Measurements from ENCODE around the gene TRPM3. TPM values are rescaled to one million over a fixed set of nuclear protein-coding genes. Genes with fewer than 3 reads are reported as not detected.
A peak's percentile ranks its signal among the peaks of the same experiment; 100 is the strongest.

Gene TRPM3
- total and polyA plus RNA-seq, 4 donors: 0.07 to 0.89 (median 0.67) TPM

- no peak for DNase-seq (ENCODE audit: low spot score)
- H3K9ac ChIP-seq (ENCODE audit: low read depth in 1 of 2, low read length in 2 of 2): no peak overlapping the region
- no peaks in the 10 kb centered on the region for H3K27me3 ChIP-seq (ENCODE audit: control insufficient read depth in 4 of 4, insufficient read depth in 4 of 4, low read length in 3 of 4)
- WGBS: 30% methylated on average over 4 of the region's 4 CpGs
- no peak overlapping the region for H3K4me3 ChIP-seq (ENCODE audit: low read depth in 1 of 3, low read length in 3 of 3)
- no peaks in the 10 kb centered on the region for H3K9me3 ChIP-seq (ENCODE audit: control insufficient read depth in 4 of 4, low read length in 3 of 4)
- H3K4me1 ChIP-seq (ENCODE audit: control insufficient read depth in 4 of 4, insufficient read depth in 4 of 4, low read length in 3 of 4): peaks cover 3 to 34% (median 21%) of the 10 kb centered on the region in 4 donors
- peak; percentile 92 for TF ChIP-seq YY1 (IDR thresholded peaks at IDR 0.05)
- TF ChIP-seq JUND (IDR thresholded peaks at IDR 0.05): no peak
- TF ChIP-seq FOXA1 (IDR thresholded peaks at IDR 0.05): no peak
- TF ChIP-seq TAF1 (conservative IDR thresholded peaks at IDR 0.05): no peak
- no peak for TF ChIP-seq RAD21 (IDR thresholded peaks at IDR 0.05)
- TF ChIP-seq HNF4A (conservative IDR thresholded peaks at IDR 0.05): peak in 1 of 2 donors; percentile 40
- TF ChIP-seq EGR1 (IDR thresholded peaks at IDR 0.05; ENCODE audit: low read depth in 2 of 2): no peak
- TF ChIP-seq, protein P1, sequence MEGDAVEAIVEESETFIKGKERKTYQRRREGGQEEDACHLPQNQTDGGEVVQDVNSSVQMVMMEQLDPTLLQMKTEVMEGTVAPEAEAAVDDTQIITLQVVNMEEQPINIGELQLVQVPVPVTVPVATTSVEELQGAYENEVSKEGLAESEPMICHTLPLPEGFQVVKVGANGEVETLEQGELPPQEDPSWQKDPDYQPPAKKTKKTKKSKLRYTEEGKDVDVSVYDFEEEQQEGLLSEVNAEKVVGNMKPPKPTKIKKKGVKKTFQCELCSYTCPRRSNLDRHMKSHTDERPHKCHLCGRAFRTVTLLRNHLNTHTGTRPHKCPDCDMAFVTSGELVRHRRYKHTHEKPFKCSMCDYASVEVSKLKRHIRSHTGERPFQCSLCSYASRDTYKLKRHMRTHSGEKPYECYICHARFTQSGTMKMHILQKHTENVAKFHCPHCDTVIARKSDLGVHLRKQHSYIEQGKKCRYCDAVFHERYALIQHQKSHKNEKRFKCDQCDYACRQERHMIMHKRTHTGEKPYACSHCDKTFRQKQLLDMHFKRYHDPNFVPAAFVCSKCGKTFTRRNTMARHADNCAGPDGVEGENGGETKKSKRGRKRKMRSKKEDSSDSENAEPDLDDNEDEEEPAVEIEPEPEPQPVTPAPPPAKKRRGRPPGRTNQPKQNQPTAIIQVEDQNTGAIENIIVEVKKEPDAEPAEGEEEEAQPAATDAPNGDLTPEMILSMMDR (IDR thresholded peaks at IDR 0.05; ENCODE audit: low read depth, low read length, missing input control): no peak
- TF ChIP-seq, protein P2, sequence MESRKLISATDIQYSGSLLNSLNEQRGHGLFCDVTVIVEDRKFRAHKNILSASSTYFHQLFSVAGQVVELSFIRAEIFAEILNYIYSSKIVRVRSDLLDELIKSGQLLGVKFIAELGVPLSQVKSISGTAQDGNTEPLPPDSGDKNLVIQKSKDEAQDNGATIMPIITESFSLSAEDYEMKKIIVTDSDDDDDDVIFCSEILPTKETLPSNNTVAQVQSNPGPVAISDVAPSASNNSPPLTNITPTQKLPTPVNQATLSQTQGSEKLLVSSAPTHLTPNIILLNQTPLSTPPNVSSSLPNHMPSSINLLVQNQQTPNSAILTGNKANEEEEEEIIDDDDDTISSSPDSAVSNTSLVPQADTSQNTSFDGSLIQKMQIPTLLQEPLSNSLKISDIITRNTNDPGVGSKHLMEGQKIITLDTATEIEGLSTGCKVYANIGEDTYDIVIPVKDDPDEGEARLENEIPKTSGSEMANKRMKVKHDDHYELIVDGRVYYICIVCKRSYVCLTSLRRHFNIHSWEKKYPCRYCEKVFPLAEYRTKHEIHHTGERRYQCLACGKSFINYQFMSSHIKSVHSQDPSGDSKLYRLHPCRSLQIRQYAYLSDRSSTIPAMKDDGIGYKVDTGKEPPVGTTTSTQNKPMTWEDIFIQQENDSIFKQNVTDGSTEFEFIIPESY (IDR thresholded peaks at IDR 0.05): no peak
- no peak for TF ChIP-seq FOXA2 (IDR thresholded peaks at IDR 0.05)
- TF ChIP-seq REST (IDR thresholded peaks at IDR 0.05): no peak
- H3K27ac ChIP-seq (ENCODE audit: low read depth in 1 of 2, low read length in 2 of 2): peak overlapping the region in 1 of 2 donors; percentile 9
- no peaks in the 10 kb centered on the region for H3K36me3 ChIP-seq (ENCODE audit: control insufficient read depth in 4 of 4, insufficient read depth in 3 of 4, low read depth in 1 of 4, low read length in 3 of 4)
Measured at GRCh38 chr9:71094708-71095251, 26.6 kb downstream of the TRPM3 start.

DNA sequence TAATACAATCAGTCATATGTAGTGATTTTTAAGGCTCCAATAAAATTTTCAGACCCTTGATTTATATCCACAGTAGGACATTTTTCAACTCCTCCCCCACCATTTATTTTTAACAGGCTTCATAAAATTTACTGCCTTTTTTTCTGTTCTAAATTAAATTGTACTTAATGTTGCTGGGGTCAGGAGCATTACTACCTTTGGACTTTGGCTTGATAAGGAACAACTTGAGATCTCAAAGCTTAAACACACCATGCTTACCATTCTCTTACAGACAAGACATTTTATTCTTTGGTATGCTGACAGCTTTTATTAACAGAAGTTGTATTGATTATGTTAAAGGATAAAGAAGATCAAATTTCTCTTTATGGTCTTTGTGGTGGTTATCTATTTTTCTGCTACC lies 30.5 kb downstream of the TRPM3 start:
- no peak overlapping the region for H3K4me3 ChIP-seq (ENCODE audit: low read depth in 1 of 3, low read length in 3 of 3)
- H3K27me3 ChIP-seq (ENCODE audit: control insufficient read depth in 4 of 4, insufficient read depth in 4 of 4, low read length in 3 of 4): no peaks in the 10 kb centered on the region
- H3K9ac ChIP-seq (ENCODE audit: low read depth in 1 of 2, low read length in 2 of 2): no peak overlapping the region
- no peak for DNase-seq (ENCODE audit: low spot score)
- no peaks in the 10 kb centered on the region for H3K9me3 ChIP-seq (ENCODE audit: control insufficient read depth in 4 of 4, low read length in 3 of 4)
- peaks cover 3 to 15% (median 5%) of the 10 kb centered on the region in 4 donors for H3K4me1 ChIP-seq (ENCODE audit: control insufficient read depth in 4 of 4, insufficient read depth in 4 of 4, low read length in 3 of 4)
- H3K36me3 ChIP-seq (ENCODE audit: control insufficient read depth in 4 of 4, insufficient read depth in 3 of 4, low read depth in 1 of 4, low read length in 3 of 4): no peaks in the 10 kb centered on the region
- no peak for TF ChIP-seq EGR1 (IDR thresholded peaks at IDR 0.05; ENCODE audit: low read depth in 2 of 2)
- TF ChIP-seq HNF4A (conservative IDR thresholded peaks at IDR 0.05): peak in 1 of 2 donors; percentile 9
- no peak overlapping the region for H3K27ac ChIP-seq (ENCODE audit: low read depth in 1 of 2, low read length in 2 of 2)

Measured in liver (tissue), 9 donors.